Endodermal cell (in vitro differentiated cells): ENCODE data around the gene TOLLIP. TPM values are rescaled to one million over a fixed set of nuclear protein-coding genes. Genes with fewer than 3 reads are reported as not detected.

Source experiments
- DNase-seq: peaks from one replicate; pipeline ENCODE4 v3.0.0-alpha.2; 2017
- H3K27ac ChIP-seq: 2 replicates; pipeline ENCODE4 v1.5.1; 2013; ENCODE audit warnings: mild to moderate bottlenecking, low read depth, low read length, moderate library complexity
- H3K27me3 ChIP-seq: 2 replicates; pipeline ENCODE4 v1.6.1; 2013; ENCODE audit warnings: mild to moderate bottlenecking, low read length, moderate library complexity; ENCODE audit not compliant: insufficient read depth, control insufficient read depth, poor library complexity, severe bottlenecking
- H3K36me3 ChIP-seq: 2 replicates; pipeline ENCODE4 v1.7.0; 2013; ENCODE audit warnings: mild to moderate bottlenecking, low read length, moderate library complexity; ENCODE audit not compliant: control insufficient read depth, insufficient read depth
- H3K4me1 ChIP-seq: one replicate; pipeline ENCODE4 v1.7.0; 2013; ENCODE audit warnings: low read length; ENCODE audit not compliant: control insufficient read depth, insufficient read depth
- H3K4me3 ChIP-seq: 2 replicates; pipeline ENCODE4 v1.5.1; 2013; ENCODE audit warnings: mild to moderate bottlenecking, low read length, moderate library complexity
- H3K9ac ChIP-seq: 2 replicates; pipeline ENCODE4 v1.6.1; 2013; ENCODE audit warnings: mild to moderate bottlenecking, low read length, moderate library complexity; ENCODE audit not compliant: poor library complexity, severe bottlenecking; ENCODE audit errors: extremely low read depth
- H3K9me3 ChIP-seq: 2 replicates; pipeline ENCODE4 v1.6.1; 2013; ENCODE audit warnings: mild to moderate bottlenecking, low read length, moderate library complexity; ENCODE audit not compliant: control insufficient read depth
- H3K27ac Mint-ChIP-seq: 2 replicates; pipeline ENCODE4 v1.8.0; 2020; ENCODE audit warnings: mixed read lengths
- H3K27me3 Mint-ChIP-seq: 2 replicates; pipeline ENCODE4 v1.8.0; 2021; ENCODE audit warnings: mild to moderate bottlenecking, mixed read lengths; ENCODE audit not compliant: insufficient read depth
- H3K36me3 Mint-ChIP-seq: 2 replicates; pipeline ENCODE4 v1.8.0; 2020; ENCODE audit warnings: low read depth, mixed read lengths
- H3K4me1 Mint-ChIP-seq: 2 replicates; pipeline ENCODE4 v1.8.0; 2020; ENCODE audit warnings: mixed read lengths
- H3K4me3 Mint-ChIP-seq: 2 replicates; pipeline ENCODE4 v1.8.0; 2020; ENCODE audit warnings: mild to moderate bottlenecking, moderate library complexity, mixed read lengths
- H3K9me3 Mint-ChIP-seq: 2 replicates; pipeline ENCODE4 v1.8.0; 2020; ENCODE audit warnings: mild to moderate bottlenecking, mixed read lengths
- WGBS, 2 experiments: methylation state at CpG; one replicate each; pipeline versions ENCODE4 v1.1.5 to v1.1.7; 2013; ENCODE audit warnings: missing lambda C conversion rate in 2 of 2, mixed read lengths in 1 of 2; ENCODE audit not compliant: insufficient coverage in 1 of 2, insufficient read length in 1 of 2; 5-methylcytosine and 5-hydroxymethylcytosine counted together
- total RNA-seq, 2 donors: library from RNA; stranded (reverse); fragmentation: NEBNext Ultra II Directional in 1 of 2; extraction: Animal tissue kit (Norgen Biotek cat#: 25700) in 1 of 2; gene quantifications; 2 replicates in 1 of 2; 3 replicates in 1 of 2; pipeline ENCODE4 v1.2.1, GENCODE V29; 2021
- TF ChIP-seq, protein P1 (sequence below): fragments of 200-600 bp; sonication (generic); conservative IDR thresholded peaks from 2 replicates; pipeline ENCODE4 v1.5.0; 2021; ENCODE audit warnings: antibody characterized with exemption, mild to moderate bottlenecking

TOLLIP gene
- total RNA-seq, 2 donors from 2014 or later: 34.3 to 37.4 TPM

DNA sequence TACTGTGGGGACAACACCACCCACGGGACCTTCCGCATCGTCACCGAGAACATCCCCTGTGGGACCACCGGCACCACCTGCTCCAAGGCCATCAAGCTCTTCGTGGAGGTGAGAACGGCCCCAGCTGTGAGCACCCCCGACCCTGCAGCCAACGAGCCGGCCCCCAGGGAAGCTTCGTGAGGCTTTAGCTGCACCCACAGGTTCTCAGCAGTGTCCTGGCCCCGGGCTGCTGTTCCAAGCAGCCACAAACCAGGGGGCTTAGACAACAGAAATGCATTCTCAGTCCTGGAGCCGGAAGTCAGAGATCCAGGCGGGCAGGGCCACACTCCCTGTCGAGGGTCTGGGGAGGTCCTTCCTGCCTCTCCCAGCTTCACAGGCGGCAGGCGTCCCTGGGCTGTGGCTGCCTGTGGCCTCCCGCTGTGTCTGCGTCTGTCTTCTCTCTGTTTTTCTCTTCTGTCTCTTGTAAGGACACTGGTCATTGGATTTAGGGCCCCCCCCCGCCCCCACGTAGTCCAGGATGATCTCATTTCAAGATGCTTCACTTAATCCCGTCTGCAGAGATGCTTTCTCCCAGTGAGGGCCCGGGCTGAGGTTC, 74.0 kb downstream of the TOLLIP start:
- Mint-ChIP-seq H3K4me3 (no peak overlapping the region), H3K4me1 (no peaks in the 10 kb centered on the region), H3K36me3 (no peaks in the 10 kb centered on the region), H3K9me3 (no peaks in the 10 kb centered on the region), H3K27me3 (no peaks in the 10 kb centered on the region), H3K27ac (no peak overlapping the region)
- H3K36me3 ChIP-seq: no peaks in the 10 kb centered on the region
- H3K4me1 ChIP-seq: no peaks in the 10 kb centered on the region
- WGBS, 2 experiments: 83 to 85% methylated on average over 16 to 23 of the region's 23 CpGs
- peak; percentile 49 for DNase-seq
- no peak overlapping the region for H3K9ac ChIP-seq
- no peaks in the 10 kb centered on the region for H3K9me3 ChIP-seq
- H3K27ac ChIP-seq: no peak overlapping the region
- no peak overlapping the region for H3K4me3 ChIP-seq
- H3K27me3 ChIP-seq: no peaks in the 10 kb centered on the region
- TF ChIP-seq, protein P1, sequence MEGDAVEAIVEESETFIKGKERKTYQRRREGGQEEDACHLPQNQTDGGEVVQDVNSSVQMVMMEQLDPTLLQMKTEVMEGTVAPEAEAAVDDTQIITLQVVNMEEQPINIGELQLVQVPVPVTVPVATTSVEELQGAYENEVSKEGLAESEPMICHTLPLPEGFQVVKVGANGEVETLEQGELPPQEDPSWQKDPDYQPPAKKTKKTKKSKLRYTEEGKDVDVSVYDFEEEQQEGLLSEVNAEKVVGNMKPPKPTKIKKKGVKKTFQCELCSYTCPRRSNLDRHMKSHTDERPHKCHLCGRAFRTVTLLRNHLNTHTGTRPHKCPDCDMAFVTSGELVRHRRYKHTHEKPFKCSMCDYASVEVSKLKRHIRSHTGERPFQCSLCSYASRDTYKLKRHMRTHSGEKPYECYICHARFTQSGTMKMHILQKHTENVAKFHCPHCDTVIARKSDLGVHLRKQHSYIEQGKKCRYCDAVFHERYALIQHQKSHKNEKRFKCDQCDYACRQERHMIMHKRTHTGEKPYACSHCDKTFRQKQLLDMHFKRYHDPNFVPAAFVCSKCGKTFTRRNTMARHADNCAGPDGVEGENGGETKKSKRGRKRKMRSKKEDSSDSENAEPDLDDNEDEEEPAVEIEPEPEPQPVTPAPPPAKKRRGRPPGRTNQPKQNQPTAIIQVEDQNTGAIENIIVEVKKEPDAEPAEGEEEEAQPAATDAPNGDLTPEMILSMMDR: no peak

DNA sequence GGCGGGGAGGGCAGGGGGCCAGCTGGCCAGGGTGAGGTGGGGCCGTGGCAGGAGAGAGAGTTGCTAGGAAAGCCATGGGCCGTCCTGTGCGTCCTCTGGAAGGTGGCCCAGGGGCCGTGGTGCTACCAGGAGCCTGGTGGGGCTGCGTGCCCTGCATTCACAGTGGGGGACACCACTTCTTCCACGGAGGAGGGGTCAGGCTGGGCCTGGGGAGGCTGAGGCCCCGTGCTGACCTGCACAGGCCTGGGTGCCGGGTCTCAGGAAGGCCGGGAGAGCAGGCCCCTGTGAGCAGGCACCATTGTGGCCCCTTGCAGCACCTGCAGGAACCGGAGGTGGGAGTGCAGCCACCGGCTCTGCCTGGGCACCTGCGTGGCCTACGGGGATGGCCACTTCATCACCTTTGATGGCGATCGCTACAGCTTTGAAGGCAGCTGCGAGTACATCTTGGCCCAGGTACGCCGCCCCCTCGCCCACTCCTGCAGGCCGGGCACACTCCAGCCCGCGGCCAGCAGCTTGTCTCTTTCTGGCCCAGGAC, 74.6 kb downstream of the TOLLIP start:
- Histone ChIP-seq H3K9me3 (no peaks in the 10 kb centered on the region), H3K27me3 (no peaks in the 10 kb centered on the region), H3K36me3 (no peaks in the 10 kb centered on the region), H3K27ac (no peak overlapping the region), H3K9ac (no peak overlapping the region), H3K4me1 (no peaks in the 10 kb centered on the region), H3K4me3 (no peak overlapping the region)
- H3K9me3 Mint-ChIP-seq: no peaks in the 10 kb centered on the region
- H3K36me3 Mint-ChIP-seq: no peaks in the 10 kb centered on the region
- DNase-seq: peak; percentile 42
- H3K4me3 Mint-ChIP-seq: no peak overlapping the region
- 91 to 95% methylated on average over 12 to 22 of the region's 23 CpGs for WGBS, 2 experiments
- no peaks in the 10 kb centered on the region for H3K27me3 Mint-ChIP-seq
- H3K4me1 Mint-ChIP-seq: no peaks in the 10 kb centered on the region
- no peak overlapping the region for H3K27ac Mint-ChIP-seq
- TF ChIP-seq, protein P1: no peak

DNA sequence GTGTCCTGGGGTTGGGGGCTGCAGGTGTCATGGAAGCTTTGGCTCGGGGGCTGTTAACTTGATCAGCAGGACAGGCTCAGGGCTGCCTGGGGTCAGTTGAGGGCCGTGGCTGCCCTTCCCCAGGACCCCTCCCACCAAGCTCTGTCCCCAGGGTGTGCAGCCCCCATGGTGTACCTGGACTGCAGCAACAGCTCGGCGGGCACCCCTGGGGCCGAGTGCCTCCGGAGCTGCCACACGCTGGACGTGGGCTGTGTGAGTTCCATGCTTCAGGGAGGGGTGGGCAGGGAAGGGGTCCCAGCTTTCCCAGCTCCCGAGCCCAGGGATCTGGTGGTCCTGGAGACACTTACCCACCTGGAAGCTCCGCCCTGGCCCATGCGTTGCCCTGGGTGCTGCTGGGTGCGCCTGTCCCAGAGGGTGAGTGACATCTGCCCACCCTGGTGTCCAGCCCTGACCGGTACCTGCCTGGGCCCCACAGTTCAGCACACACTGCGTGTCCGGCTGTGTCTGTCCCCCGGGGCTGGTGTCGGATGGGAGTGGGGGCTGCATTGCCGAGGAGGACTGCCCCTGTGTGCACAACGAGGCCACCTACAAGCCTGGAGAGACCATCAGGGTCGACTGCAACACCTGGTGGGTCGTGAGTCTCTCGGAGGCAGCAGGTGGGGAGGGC, 75.2 kb downstream of the TOLLIP start:
- TF ChIP-seq, protein P1: no peak
- no peak overlapping the region for H3K27ac ChIP-seq
- no peak overlapping the region for H3K4me3 ChIP-seq
- Mint-ChIP-seq H3K4me3 (no peak overlapping the region), H3K9me3 (no peaks in the 10 kb centered on the region), H3K36me3 (no peaks in the 10 kb centered on the region), H3K27me3 (no peaks in the 10 kb centered on the region), H3K4me1 (no peaks in the 10 kb centered on the region), H3K27ac (no peak overlapping the region)
- H3K9me3 ChIP-seq: no peaks in the 10 kb centered on the region
- H3K9ac ChIP-seq: no peak overlapping the region
- no peaks in the 10 kb centered on the region for H3K36me3 ChIP-seq
- 83 to 87% methylated on average over 13 to 22 of the region's 22 CpGs for WGBS, 2 experiments
- DNase-seq: peak; percentile 30
- H3K27me3 ChIP-seq: no peaks in the 10 kb centered on the region
- H3K4me1 ChIP-seq: no peaks in the 10 kb centered on the region
